Osteoblast (primary cell): ENCODE results near the gene NMU. TPM values are rescaled to one million over a fixed set of nuclear protein-coding genes. Genes with fewer than 3 reads are reported as not detected.

Source experiments
- DNase-seq: peaks from one replicate; pipeline ENCODE4 v3.0.0; 2011; ENCODE audit warnings: low spot score, mixed read lengths; ENCODE audit not compliant: insufficient read length; ENCODE audit errors: missing footprints
- H2AFZ ChIP-seq: 2 replicates; pipeline ENCODE4 v1.6.0; 2011; ENCODE audit warnings: mild to moderate bottlenecking, low read length
- H3K27ac ChIP-seq: 2 replicates; pipeline ENCODE4 v1.5.1; 2011; ENCODE audit warnings: mild to moderate bottlenecking, low read depth, low read length, moderate library complexity
- H3K27me3 ChIP-seq: 2 replicates; pipeline ENCODE4 v1.6.0; 2012; ENCODE audit warnings: mild to moderate bottlenecking, control low read depth, inconsistent platforms, low read length, moderate library complexity; ENCODE audit not compliant: insufficient read depth
- H3K36me3 ChIP-seq: 2 replicates; pipeline ENCODE4 v1.5.1; 2011; ENCODE audit warnings: mild to moderate bottlenecking, low read length, control low read depth, moderate library complexity; ENCODE audit not compliant: insufficient read depth
- H3K4me1 ChIP-seq: 2 replicates; pipeline ENCODE4 v1.5.1; 2011; ENCODE audit warnings: mild to moderate bottlenecking, low read length, control low read depth, moderate library complexity; ENCODE audit not compliant: insufficient read depth
- H3K4me2 ChIP-seq: 2 replicates; pipeline ENCODE4 v1.6.0; 2011; ENCODE audit warnings: mild to moderate bottlenecking, low read length; ENCODE audit not compliant: insufficient read depth
- H3K4me3 ChIP-seq: fragments of 200-600 bp; sonication (generic); 3 replicates; pipeline ENCODE4 v1.5.1; 2012; ENCODE audit warnings: mild to moderate bottlenecking, low read length, inconsistent platforms; ENCODE audit not compliant: insufficient read depth
- H3K79me2 ChIP-seq: 2 replicates; pipeline ENCODE4 v1.6.0; 2012; ENCODE audit warnings: mild to moderate bottlenecking, low read length, control low read depth, inconsistent platforms; ENCODE audit not compliant: insufficient read depth
- H3K9me3 ChIP-seq: 2 replicates; pipeline ENCODE4 v1.5.1; 2011; ENCODE audit warnings: low read depth, low read length, control low read depth
- H4K20me1 ChIP-seq: 2 replicates; pipeline ENCODE4 v1.6.0; 2012; ENCODE audit warnings: mild to moderate bottlenecking, low read length, control low read depth; ENCODE audit not compliant: insufficient read depth
- total RNA-seq: library from RNA; depleted of rRNA; stranded (reverse); fragments of >200 nt; gene quantifications from 2 replicates; pipeline ENCODE4 v1.2.3, GENCODE V29; 2012
- TF ChIP-seq, protein P1 (sequence below): IDR thresholded peaks from 2 replicates; pipeline ENCODE4 v1.5.1; 2011; ENCODE audit warnings: mild to moderate bottlenecking, low read depth, low read length, moderate library complexity; ENCODE audit errors: extremely low read depth

Gene NMU
- total RNA-seq, 1 donor, result not detected

DNA sequence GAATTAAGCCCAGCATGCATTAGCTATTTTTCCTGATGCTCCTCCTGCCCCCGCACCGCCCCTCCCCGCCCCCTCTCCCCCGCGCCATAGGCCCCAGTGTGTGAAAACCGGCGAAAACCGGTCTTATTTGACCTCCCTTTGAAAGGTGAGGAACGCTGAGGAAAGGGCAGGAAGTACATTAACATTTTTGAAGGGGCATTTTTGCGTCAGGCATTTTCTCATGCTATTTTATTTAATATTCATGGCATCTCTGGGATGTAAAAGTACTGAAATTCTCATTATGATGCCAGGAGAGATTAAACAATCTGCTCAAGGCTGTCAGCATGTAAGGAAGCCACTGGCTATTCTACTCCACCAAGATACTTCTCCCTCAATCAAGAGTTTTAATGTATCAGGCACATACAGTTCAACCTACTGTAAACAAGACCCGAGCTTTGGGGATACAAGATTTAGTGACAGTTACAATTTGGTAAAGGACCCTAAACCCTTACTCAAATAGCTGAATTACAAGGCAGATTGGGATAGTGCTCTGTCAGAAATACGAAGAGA is 1.2 kb upstream of the NMU start:
- DNase-seq, result no peak
- H3K4me3 ChIP-seq, result no peak overlapping the region
- no peak overlapping the region for H3K27ac ChIP-seq
- H3K9me3 ChIP-seq, result no peaks in the 10 kb centered on the region
- H3K4me2 ChIP-seq, result no peak overlapping the region
- no peaks in the 10 kb centered on the region for H3K4me1 ChIP-seq
- peaks cover 39% of the 10 kb centered on the region for H3K27me3 ChIP-seq
- H3K79me2 ChIP-seq, result no peaks in the 10 kb centered on the region
- TF ChIP-seq, protein P1, sequence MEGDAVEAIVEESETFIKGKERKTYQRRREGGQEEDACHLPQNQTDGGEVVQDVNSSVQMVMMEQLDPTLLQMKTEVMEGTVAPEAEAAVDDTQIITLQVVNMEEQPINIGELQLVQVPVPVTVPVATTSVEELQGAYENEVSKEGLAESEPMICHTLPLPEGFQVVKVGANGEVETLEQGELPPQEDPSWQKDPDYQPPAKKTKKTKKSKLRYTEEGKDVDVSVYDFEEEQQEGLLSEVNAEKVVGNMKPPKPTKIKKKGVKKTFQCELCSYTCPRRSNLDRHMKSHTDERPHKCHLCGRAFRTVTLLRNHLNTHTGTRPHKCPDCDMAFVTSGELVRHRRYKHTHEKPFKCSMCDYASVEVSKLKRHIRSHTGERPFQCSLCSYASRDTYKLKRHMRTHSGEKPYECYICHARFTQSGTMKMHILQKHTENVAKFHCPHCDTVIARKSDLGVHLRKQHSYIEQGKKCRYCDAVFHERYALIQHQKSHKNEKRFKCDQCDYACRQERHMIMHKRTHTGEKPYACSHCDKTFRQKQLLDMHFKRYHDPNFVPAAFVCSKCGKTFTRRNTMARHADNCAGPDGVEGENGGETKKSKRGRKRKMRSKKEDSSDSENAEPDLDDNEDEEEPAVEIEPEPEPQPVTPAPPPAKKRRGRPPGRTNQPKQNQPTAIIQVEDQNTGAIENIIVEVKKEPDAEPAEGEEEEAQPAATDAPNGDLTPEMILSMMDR, result no peak
- H4K20me1 ChIP-seq, result no peaks in the 10 kb centered on the region
- H3K36me3 ChIP-seq, result no peaks in the 10 kb centered on the region
- no peak overlapping the region for H2AFZ ChIP-seq

DNA sequence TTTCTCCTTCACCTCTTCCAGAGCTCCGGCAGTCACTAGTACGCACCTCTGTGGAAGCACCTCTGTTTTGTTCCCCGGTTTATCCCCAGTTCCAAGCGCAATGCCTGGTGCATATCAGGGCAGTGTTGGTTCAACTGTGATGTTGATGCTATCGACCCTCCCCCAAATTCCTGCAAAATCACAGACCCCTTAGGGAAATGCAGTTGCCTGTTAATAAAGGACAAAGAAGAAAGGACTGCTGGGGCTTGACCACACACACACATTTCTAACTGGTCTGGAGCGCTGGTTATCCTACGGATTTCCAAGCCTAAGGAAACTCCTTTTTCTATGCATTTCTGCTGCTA is 530 bp upstream of the NMU start:
- H3K9me3 ChIP-seq, result no peaks in the 10 kb centered on the region
- peak overlapping the region; percentile 57 for H3K4me2 ChIP-seq
- no peak for DNase-seq
- TF ChIP-seq, protein P1, result no peak
- peak overlapping the region; percentile 37 for H3K4me3 ChIP-seq
- H3K27me3 ChIP-seq, result peaks cover 39% of the 10 kb centered on the region
- H3K79me2 ChIP-seq, result no peaks in the 10 kb centered on the region
- no peak overlapping the region for H3K27ac ChIP-seq
- no peaks in the 10 kb centered on the region for H4K20me1 ChIP-seq
- H3K36me3 ChIP-seq, result no peaks in the 10 kb centered on the region
- no peak overlapping the region for H2AFZ ChIP-seq
- H3K4me1 ChIP-seq, result no peaks in the 10 kb centered on the region

DNA sequence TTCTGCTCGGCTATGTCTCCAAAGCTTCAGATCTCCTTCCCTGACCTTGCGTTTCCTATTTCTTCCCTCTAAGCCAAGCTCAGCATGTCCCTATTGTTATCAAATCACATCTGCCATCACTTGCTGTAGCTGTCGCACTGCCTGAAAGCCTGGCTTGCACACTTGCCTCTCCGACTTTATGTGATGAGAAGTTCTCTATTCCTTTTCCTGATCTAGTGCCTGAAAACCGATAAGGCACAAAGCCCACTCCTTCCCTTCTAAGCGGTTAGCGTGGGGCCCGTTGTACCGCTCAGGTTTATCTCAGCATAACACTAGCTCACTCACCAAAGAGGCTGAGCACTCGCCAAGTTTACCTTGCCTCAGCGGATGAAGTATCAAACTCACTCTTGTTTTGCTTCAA is 816 bp downstream of the NMU start:
- Histone ChIP-seq H3K36me3 (no peaks in the 10 kb centered on the region), H4K20me1 (no peaks in the 10 kb centered on the region), H3K4me3 (no peak overlapping the region), H2AFZ (no peak overlapping the region), H3K4me2 (no peak overlapping the region), H3K27ac (no peak overlapping the region), H3K27me3 (peaks cover 39% of the 10 kb centered on the region), H3K4me1 (no peaks in the 10 kb centered on the region), H3K9me3 (no peaks in the 10 kb centered on the region), H3K79me2 (no peaks in the 10 kb centered on the region)
- TF ChIP-seq, protein P1, result no peak
- DNase-seq, result no peak

DNA sequence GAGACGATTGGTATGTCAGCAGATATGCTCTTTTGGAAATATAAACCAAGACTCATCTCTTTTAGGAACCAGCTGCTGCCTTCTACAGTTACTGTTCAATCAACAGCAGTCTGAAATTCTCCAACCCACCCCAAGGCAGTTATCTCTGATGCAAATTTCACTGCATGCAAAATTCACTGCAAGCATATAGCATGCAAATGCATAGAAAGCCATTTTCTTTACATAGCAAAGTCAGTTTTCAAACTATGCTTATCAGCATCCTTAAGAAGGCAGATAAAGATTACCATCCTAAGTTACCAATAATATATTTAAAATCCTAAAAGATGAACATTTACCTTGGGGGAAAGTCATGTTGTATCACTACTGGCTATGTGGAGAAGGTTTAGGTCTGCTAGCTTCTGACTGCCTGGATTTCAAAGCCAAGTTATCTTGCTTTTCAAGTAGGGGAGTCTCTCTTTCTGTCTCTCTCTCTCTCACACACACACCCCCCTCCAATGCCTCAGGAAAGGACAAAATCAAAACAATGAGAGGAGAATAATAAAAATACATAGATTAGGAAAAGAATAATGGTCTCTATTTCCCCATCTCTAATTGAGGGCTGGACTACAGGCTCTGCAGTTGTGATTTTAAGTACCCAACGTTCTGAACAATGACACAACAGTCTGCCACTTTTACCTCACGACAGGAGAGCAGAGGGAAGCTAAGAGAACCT is 1.5 kb downstream of the NMU start:
- Histone ChIP-seq H3K4me2 (no peak overlapping the region), H3K9me3 (no peaks in the 10 kb centered on the region), H3K27me3 (peaks cover 39% of the 10 kb centered on the region), H2AFZ (no peak overlapping the region), H3K4me3 (no peak overlapping the region), H3K4me1 (no peaks in the 10 kb centered on the region), H4K20me1 (no peaks in the 10 kb centered on the region), H3K27ac (no peak overlapping the region), H3K79me2 (no peaks in the 10 kb centered on the region), H3K36me3 (no peaks in the 10 kb centered on the region)
- TF ChIP-seq, protein P1, result no peak
- no peak for DNase-seq
